ENCODE measurements around the gene ELP2. TPM values are rescaled to one million over a fixed set of nuclear protein-coding genes. Genes with fewer than 3 reads are reported as not detected.

The ELP2 gene
- polyA plus RNA-seq, 1 donor from 2014 or later = 83.6 TPM

DNA sequence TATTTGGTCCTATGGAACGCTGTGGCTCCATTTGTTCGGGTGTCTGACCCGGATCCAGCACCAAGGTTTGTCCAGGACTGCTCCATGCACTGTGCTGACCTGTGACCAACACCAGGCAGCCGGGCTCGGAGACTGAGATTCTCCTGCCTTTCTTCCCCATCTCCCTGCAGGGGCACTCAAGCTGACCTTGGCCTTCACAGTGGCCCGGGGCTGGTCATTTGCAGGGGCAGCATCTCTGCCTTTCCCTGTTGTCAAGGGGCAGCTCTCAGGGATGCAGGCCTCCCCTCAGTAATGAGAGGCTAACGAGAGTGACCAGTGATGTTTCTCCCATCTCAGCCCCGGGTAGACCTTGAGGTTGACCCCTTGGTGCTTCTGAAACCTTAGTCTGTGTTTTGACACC is 85.1 kb downstream of the ELP2 start:
- Histone ChIP-seq H3K4me3 (ENCODE audit: low read length) (no peak overlapping the region), H3K9ac (ENCODE audit: low read length) (no peak overlapping the region), H3K79me2 (replicated peaks; ENCODE audit: insufficient read depth, low read length) (no peaks in the 10 kb centered on the region), H3K27ac (ENCODE audit: low read length) (no peak overlapping the region), H3K36me3 (ENCODE audit: insufficient read depth, low read length) (no peaks in the 10 kb centered on the region), H3K9me2 (ENCODE audit: insufficient read depth, low read length) (no peaks in the 10 kb centered on the region), H3K27me3 (ENCODE audit: insufficient read depth, low read depth, low read length) (no peaks in the 10 kb centered on the region), H3K4me2 (ENCODE audit: low read length) (no peak overlapping the region), H3K9me3 (ENCODE audit: low read length) (no peaks in the 10 kb centered on the region), H4K20me1 (ENCODE audit: insufficient read depth) (no peaks in the 10 kb centered on the region), H3F3A (ENCODE audit: insufficient read depth, low read length, poor library complexity, severe bottlenecking) (no peaks in the 10 kb centered on the region), H2AFZ (ENCODE audit: low read depth, low read length) (no peak overlapping the region)
- no peak for TF ChIP-seq SMC3 (conservative IDR thresholded peaks at IDR 0.05; ENCODE audit: poor library complexity)
- TF ChIP-seq, protein P1, sequence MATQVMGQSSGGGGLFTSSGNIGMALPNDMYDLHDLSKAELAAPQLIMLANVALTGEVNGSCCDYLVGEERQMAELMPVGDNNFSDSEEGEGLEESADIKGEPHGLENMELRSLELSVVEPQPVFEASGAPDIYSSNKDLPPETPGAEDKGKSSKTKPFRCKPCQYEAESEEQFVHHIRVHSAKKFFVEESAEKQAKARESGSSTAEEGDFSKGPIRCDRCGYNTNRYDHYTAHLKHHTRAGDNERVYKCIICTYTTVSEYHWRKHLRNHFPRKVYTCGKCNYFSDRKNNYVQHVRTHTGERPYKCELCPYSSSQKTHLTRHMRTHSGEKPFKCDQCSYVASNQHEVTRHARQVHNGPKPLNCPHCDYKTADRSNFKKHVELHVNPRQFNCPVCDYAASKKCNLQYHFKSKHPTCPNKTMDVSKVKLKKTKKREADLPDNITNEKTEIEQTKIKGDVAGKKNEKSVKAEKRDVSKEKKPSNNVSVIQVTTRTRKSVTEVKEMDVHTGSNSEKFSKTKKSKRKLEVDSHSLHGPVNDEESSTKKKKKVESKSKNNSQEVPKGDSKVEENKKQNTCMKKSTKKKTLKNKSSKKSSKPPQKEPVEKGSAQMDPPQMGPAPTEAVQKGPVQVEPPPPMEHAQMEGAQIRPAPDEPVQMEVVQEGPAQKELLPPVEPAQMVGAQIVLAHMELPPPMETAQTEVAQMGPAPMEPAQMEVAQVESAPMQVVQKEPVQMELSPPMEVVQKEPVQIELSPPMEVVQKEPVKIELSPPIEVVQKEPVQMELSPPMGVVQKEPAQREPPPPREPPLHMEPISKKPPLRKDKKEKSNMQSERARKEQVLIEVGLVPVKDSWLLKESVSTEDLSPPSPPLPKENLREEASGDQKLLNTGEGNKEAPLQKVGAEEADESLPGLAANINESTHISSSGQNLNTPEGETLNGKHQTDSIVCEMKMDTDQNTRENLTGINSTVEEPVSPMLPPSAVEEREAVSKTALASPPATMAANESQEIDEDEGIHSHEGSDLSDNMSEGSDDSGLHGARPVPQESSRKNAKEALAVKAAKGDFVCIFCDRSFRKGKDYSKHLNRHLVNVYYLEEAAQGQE (IDR thresholded peaks at IDR 0.05; ENCODE audit: borderline replicate concordance) = no peak
- TF ChIP-seq POLR2AphosphoS5 (IDR thresholded peaks at IDR 0.05) = no peak
- TF ChIP-seq EZH2 (IDR thresholded peaks at IDR 0.05; ENCODE audit: borderline replicate concordance, insufficient read depth, low read length, poor library complexity, severe bottlenecking) = no peak
- TF ChIP-seq RAD21 (conservative IDR thresholded peaks at IDR 0.05) = no peak
- TF ChIP-seq, protein P2, sequence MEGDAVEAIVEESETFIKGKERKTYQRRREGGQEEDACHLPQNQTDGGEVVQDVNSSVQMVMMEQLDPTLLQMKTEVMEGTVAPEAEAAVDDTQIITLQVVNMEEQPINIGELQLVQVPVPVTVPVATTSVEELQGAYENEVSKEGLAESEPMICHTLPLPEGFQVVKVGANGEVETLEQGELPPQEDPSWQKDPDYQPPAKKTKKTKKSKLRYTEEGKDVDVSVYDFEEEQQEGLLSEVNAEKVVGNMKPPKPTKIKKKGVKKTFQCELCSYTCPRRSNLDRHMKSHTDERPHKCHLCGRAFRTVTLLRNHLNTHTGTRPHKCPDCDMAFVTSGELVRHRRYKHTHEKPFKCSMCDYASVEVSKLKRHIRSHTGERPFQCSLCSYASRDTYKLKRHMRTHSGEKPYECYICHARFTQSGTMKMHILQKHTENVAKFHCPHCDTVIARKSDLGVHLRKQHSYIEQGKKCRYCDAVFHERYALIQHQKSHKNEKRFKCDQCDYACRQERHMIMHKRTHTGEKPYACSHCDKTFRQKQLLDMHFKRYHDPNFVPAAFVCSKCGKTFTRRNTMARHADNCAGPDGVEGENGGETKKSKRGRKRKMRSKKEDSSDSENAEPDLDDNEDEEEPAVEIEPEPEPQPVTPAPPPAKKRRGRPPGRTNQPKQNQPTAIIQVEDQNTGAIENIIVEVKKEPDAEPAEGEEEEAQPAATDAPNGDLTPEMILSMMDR (IDR thresholded peaks at IDR 0.05; ENCODE audit: poor library complexity, severe bottlenecking) = no peak

DNA sequence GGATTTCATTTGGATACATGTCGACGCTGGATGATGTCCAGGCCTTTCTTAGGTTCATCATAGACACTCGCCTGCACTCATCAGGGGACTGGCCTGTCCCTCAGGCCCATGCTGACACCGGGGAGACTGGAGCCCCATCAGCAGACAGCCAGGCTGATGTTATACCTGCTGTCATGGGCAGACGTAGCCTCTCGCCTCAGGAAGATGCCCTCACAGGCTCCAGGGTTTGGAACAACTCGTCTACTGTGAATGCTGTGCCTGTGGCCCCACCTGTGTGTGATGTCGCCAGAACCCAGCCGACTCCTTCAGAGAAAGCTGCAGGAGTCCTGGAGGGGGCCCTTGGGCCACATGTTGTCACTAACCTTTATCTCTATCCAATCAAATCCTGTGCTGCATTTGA is 85.9 kb downstream of the ELP2 start:
- H3K27ac ChIP-seq (ENCODE audit: low read length) = no peak overlapping the region
- no peaks in the 10 kb centered on the region for H3K9me3 ChIP-seq (ENCODE audit: low read length)
- H3K4me3 ChIP-seq (ENCODE audit: low read length) = no peak overlapping the region
- H3K4me2 ChIP-seq (ENCODE audit: low read length) = no peak overlapping the region
- no peaks in the 10 kb centered on the region for H3K79me2 ChIP-seq (replicated peaks; ENCODE audit: insufficient read depth, low read length)
- TF ChIP-seq RAD21 (conservative IDR thresholded peaks at IDR 0.05) (no peak), EZH2 (IDR thresholded peaks at IDR 0.05; ENCODE audit: borderline replicate concordance, insufficient read depth, low read length, poor library complexity, severe bottlenecking) (no peak), TAF1 (IDR thresholded peaks at IDR 0.05; ENCODE audit: low read depth) (no peak), POLR2AphosphoS5 (IDR thresholded peaks at IDR 0.05) (no peak), MXI1 (conservative IDR thresholded peaks at IDR 0.05; ENCODE audit: poor library complexity, severe bottlenecking) (no peak), EP300 (conservative IDR thresholded peaks at IDR 0.05; ENCODE audit: poor library complexity, severe bottlenecking) (no peak), SMC3 (conservative IDR thresholded peaks at IDR 0.05; ENCODE audit: poor library complexity) (no peak)
- TF ChIP-seq, protein P1 (IDR thresholded peaks at IDR 0.05; ENCODE audit: borderline replicate concordance) = no peak
- TF ChIP-seq, protein P2 (IDR thresholded peaks at IDR 0.05; ENCODE audit: poor library complexity, severe bottlenecking) = no peak
- no peak overlapping the region for H2AFZ ChIP-seq (ENCODE audit: low read depth, low read length)
- no peaks in the 10 kb centered on the region for H3K9me2 ChIP-seq (ENCODE audit: insufficient read depth, low read length)
- no peaks in the 10 kb centered on the region for H4K20me1 ChIP-seq (ENCODE audit: insufficient read depth)
- H3K9ac ChIP-seq (ENCODE audit: low read length) = no peak overlapping the region
- no peaks in the 10 kb centered on the region for H3K36me3 ChIP-seq (ENCODE audit: insufficient read depth, low read length)
- H3F3A ChIP-seq (ENCODE audit: insufficient read depth, low read length, poor library complexity, severe bottlenecking) = no peaks in the 10 kb centered on the region
- H3K27me3 ChIP-seq (ENCODE audit: insufficient read depth, low read depth, low read length) = no peaks in the 10 kb centered on the region

Measured in neural cell (in vitro differentiated cells).